ENCODE results near the gene TBC1D7. TPM values are rescaled to one million over a fixed set of nuclear protein-coding genes. Genes with fewer than 3 reads are reported as not detected.

The TBC1D7 gene
- total RNA-seq, 1 experiment from 2014 or later = 13.7 TPM

DNA sequence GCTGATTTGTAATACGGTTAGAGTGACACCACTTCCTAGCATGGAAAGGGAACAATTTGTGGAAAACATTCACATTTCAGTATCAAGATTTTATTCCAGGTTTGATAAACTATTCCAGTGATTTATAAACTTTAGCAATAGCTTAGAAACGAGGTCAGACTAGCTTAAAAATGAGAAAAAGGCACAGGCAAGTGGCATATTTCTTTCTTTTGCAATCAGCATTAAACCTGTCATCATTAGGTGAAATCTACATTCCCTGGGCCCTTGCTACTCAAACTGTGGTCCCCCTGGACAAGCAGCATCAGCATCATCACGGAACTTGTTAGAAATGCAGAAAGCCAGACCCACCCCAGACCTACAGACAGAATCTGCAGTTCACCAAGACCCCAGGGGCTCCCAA, 29.9 kb downstream of the TBC1D7 start:
- Histone ChIP-seq H3K9ac (ENCODE audit: low read length) (no peak overlapping the region), H3K36me3 (ENCODE audit: control insufficient read depth in 1 of 2, insufficient read depth in 2 of 2, low read length in 2 of 2) (peaks cover 0 to 5% of the 10 kb centered on the region in 2 experiments; a peak in 1 of 4 replicates), H3K79me2 (ENCODE audit: insufficient read depth, low read length) (no peaks in the 10 kb centered on the region), H3K9me2 (ENCODE audit: insufficient read depth) (no peaks in the 10 kb centered on the region), H3K9me3 (ENCODE audit: control insufficient read depth in 1 of 2, insufficient read depth in 1 of 2, low read depth in 1 of 2, low read length in 2 of 2) (no peaks in the 10 kb centered on the region), H3K27ac (ENCODE audit: low read depth, low read length) (no peak overlapping the region), H2AFZ (ENCODE audit: low read depth, low read length, poor library complexity, severe bottlenecking) (no peak overlapping the region), H3K4me2 (ENCODE audit: low read length) (no peak overlapping the region), H3K4me3 (replicated peaks in 1 of 2; ENCODE audit: low read depth in 1 of 2, low read length in 2 of 2) (no peak overlapping the region), H3K4me1 (ENCODE audit: control insufficient read depth in 1 of 2, insufficient read depth in 2 of 2, low read length in 2 of 2) (peaks cover 0 to 8% of the 10 kb centered on the region in 2 experiments; a peak in 2 of 4 replicates), H4K20me1 (ENCODE audit: insufficient read depth) (no peaks in the 10 kb centered on the region), H3K27me3 (ENCODE audit: insufficient read depth, low read length) (no peaks in the 10 kb centered on the region)
- ATAC-seq (no peak), DNase-seq (ENCODE audit: low read depth, low spot score) (no peak)
- RAD21 ChIA-PET (ENCODE audit: low non-redundant PET in 1 of 2, low total read pairs in 2 of 2, uncharacterized antibody in 2 of 2, unreplicated experiment in 2 of 2) = no interaction called here
- POLR2A ChIA-PET = no interaction called here
- CTCF ChIA-PET = no interaction called here
- intact Hi-C loops (cut with micrococcal nuclease) = no loop called here
- no peak for TF ChIP-seq RAD21 (IDR thresholded peaks at IDR 0.05; ENCODE audit: low read depth)
- TF ChIP-seq REST (IDR thresholded peaks at IDR 0.05; ENCODE audit: low read depth) = no peak
- no peak for TF ChIP-seq ZBTB33 (IDR thresholded peaks at IDR 0.05; ENCODE audit: extremely low read depth, insufficient replicate concordance, low read length)
- BruUV-seq (replicated peaks) = no TSS peak

Measured in HCT116 (cell line).